A549 (cell line): Measurements from ENCODE around the gene COL17A1.

Experiments
- CEBPB ChIP-seq, 2 experiments: fragments of >200 bp in 1 of 2; sonication (Bioruptor Twin) in 1 of 2; formaldehyde crosslinking in 1 of 2; IDR thresholded peaks; 2 replicates each; pipeline ENCODE4 v1.6.1; 2012 to 2016
- CHD2 ChIP-seq: fragments of 150-350 bp; IDR thresholded peaks from 2 replicates; pipeline ENCODE4 v1.6.1; 2014; ENCODE audit warnings: low read length; ENCODE audit not compliant: partially characterized antibody
- EP300 ChIP-seq, 2 experiments: fragments of >200 bp; sonication (Bioruptor Twin); formaldehyde crosslinking; IDR thresholded peaks; 2 replicates in 1 of 2; 3 replicates in 1 of 2; pipeline ENCODE4 v1.6.1; 2016 to 2017
- FOSL2 ChIP-seq, 2 experiments: fragments of 450-650 bp in 1 of 2; fragments of >200 bp in 1 of 2; sonication (Bioruptor Twin) in 1 of 2; formaldehyde crosslinking; IDR thresholded peaks; 2 replicates each; pipeline versions ENCODE4 v1.5.0 to v1.6.1; 2016 to 2020; ENCODE audit warnings: mild to moderate bottlenecking in 1 of 2, moderate library complexity in 1 of 2
- MAX ChIP-seq: IDR thresholded peaks from 2 replicates; pipeline ENCODE4 v1.6.1; 2012
- MYC ChIP-seq: IDR thresholded peaks from 2 replicates; pipeline ENCODE4 v1.6.1; 2012; ENCODE audit warnings: mild to moderate bottlenecking, inconsistent platforms, low read length, improper control_type of control experiment, borderline replicate concordance
- POLR2A ChIP-seq: IDR thresholded peaks from 2 replicates; pipeline ENCODE4 v1.6.1; 2012; ENCODE audit warnings: mild to moderate bottlenecking, low read length
- RFX5 ChIP-seq: fragments of 450-650 bp; IDR thresholded peaks from 2 replicates; pipeline ENCODE4 v1.7.1; 2014; ENCODE audit warnings: antibody characterized with exemption, mild to moderate bottlenecking, moderate library complexity
- TF ChIP-seq, protein P1 (sequence below): fragments of 450-650 bp; IDR thresholded peaks from 2 replicates; pipeline ENCODE4 v1.6.1; 2014; ENCODE audit warnings: antibody characterized with exemption
- TF ChIP-seq, protein P2 (sequence below): fragments of >200 bp; sonication (Bioruptor Twin); formaldehyde crosslinking; IDR thresholded peaks from 3 replicates; pipeline ENCODE4 v1.5.1; 2016
- TF ChIP-seq, protein P3 (sequence below): fragments of >200 bp; sonication (Bioruptor Twin); formaldehyde crosslinking; IDR thresholded peaks from 3 replicates; pipeline ENCODE4 v1.6.1; 2016

DNA sequence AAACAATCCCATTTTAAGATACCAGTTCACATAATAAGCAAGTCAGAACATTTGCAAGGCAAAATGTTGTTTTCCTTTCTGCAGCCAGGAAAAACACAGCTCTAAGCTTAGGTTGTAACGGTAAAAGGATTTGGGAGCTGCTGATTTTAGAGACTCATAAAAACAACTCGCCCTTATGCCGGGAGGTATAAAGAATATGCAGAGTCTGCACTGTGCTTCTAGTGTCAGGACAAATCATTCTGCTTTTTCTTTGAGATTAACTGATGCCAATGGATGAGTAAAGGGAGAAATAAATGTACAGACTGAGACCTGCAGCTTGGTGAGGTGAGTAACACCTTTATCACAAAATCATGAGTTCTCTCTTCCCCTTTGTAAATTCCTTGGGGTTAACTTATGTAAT lies 34.3 kb upstream of the COL17A1 start:
- TF ChIP-seq, protein P1, sequence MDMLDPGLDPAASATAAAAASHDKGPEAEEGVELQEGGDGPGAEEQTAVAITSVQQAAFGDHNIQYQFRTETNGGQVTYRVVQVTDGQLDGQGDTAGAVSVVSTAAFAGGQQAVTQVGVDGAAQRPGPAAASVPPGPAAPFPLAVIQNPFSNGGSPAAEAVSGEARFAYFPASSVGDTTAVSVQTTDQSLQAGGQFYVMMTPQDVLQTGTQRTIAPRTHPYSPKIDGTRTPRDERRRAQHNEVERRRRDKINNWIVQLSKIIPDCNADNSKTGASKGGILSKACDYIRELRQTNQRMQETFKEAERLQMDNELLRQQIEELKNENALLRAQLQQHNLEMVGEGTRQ: no peak
- TF ChIP-seq FOSL2 (IDR thresholded peaks at IDR 0.05) (no peak), FOSL2 (CRISPR knock-in tag; IDR thresholded peaks at IDR 0.05) (no peak), RFX5 (no peak), CEBPB (IDR thresholded peaks at IDR 0.05) (no peak), POLR2A (no peak), MAX (no peak), CHD2 (no peak), MYC (no peak), EP300 (IDR thresholded peaks at IDR 0.05) (no peak)
- TF ChIP-seq, protein P2, sequence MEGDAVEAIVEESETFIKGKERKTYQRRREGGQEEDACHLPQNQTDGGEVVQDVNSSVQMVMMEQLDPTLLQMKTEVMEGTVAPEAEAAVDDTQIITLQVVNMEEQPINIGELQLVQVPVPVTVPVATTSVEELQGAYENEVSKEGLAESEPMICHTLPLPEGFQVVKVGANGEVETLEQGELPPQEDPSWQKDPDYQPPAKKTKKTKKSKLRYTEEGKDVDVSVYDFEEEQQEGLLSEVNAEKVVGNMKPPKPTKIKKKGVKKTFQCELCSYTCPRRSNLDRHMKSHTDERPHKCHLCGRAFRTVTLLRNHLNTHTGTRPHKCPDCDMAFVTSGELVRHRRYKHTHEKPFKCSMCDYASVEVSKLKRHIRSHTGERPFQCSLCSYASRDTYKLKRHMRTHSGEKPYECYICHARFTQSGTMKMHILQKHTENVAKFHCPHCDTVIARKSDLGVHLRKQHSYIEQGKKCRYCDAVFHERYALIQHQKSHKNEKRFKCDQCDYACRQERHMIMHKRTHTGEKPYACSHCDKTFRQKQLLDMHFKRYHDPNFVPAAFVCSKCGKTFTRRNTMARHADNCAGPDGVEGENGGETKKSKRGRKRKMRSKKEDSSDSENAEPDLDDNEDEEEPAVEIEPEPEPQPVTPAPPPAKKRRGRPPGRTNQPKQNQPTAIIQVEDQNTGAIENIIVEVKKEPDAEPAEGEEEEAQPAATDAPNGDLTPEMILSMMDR: no peak
- TF ChIP-seq, protein P3, sequence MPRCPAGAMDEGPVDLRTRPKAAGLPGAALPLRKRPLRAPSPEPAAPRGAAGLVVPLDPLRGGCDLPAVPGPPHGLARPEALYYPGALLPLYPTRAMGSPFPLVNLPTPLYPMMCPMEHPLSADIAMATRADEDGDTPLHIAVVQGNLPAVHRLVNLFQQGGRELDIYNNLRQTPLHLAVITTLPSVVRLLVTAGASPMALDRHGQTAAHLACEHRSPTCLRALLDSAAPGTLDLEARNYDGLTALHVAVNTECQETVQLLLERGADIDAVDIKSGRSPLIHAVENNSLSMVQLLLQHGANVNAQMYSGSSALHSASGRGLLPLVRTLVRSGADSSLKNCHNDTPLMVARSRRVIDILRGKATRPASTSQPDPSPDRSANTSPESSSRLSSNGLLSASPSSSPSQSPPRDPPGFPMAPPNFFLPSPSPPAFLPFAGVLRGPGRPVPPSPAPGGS: no peak
